ENCODE results near the gene TEFM.

DNA sequence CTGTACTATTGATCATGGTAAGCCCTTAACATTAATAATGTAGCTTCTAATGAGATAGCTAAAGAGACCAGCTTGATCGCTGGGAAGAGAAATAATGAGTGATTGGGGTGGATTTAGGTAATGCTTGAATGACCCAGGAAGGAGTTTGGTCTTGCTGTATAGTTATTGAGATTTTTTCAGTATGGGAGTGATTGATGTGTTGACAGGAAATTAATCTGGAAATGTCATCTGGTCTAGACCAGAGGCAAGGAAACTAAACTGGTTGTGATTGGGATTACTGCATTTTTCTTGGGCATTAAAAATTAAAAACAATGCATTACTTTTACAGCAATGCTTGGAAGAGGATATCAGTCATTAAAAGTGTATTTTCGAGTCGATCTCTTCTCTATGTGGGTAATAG lies 11.8 kb downstream of the TEFM start:
- TF ChIP-seq CTCF (IDR thresholded peaks at IDR 0.05; ENCODE audit: low read length) = no peak
- TF ChIP-seq EZH2 (IDR thresholded peaks at IDR 0.05; ENCODE audit: borderline replicate concordance, low read length) = no peak
